Measurements from ENCODE around the gene CHST5.

DNA sequence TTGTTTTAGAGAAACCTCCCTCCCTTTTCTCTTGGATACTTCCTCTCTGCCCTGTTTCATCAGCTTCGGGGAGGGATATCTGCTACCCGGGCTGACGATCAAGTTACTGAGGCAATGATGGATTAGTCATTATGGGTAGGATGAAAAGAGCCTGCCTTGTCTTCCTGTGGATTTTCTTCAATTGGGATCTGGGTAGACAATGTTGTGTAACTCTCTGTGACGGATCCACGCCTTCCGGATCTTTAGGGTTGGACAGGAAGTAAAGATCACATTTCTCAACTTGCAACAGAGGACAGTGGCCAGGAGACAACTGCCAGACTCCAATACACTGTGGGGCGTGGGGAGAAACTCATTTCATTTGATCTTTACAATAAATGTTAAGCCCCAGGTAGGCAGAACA, 29.3 kb downstream of the CHST5 start:
- TF ChIP-seq, protein P1, sequence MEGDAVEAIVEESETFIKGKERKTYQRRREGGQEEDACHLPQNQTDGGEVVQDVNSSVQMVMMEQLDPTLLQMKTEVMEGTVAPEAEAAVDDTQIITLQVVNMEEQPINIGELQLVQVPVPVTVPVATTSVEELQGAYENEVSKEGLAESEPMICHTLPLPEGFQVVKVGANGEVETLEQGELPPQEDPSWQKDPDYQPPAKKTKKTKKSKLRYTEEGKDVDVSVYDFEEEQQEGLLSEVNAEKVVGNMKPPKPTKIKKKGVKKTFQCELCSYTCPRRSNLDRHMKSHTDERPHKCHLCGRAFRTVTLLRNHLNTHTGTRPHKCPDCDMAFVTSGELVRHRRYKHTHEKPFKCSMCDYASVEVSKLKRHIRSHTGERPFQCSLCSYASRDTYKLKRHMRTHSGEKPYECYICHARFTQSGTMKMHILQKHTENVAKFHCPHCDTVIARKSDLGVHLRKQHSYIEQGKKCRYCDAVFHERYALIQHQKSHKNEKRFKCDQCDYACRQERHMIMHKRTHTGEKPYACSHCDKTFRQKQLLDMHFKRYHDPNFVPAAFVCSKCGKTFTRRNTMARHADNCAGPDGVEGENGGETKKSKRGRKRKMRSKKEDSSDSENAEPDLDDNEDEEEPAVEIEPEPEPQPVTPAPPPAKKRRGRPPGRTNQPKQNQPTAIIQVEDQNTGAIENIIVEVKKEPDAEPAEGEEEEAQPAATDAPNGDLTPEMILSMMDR (optimal IDR thresholded peaks at IDR 0.05 in 1 of 3, IDR thresholded peaks at IDR 0.05 in 1 of 3, conservative IDR thresholded peaks at IDR 0.05 in 1 of 3; ENCODE audit: extremely low read depth in 1 of 3, insufficient read depth in 2 of 3, low read length in 3 of 3) = no peak
- no peak for TF ChIP-seq EZH2 (IDR thresholded peaks at IDR 0.05; ENCODE audit: low read length)
